DMS79 (cell line): Measurements from ENCODE around the gene SLC16A13.
"Not testable (repeated sequence)": the region's sequence is repeated elsewhere in the genome, so short reads cannot be mapped to it uniquely, and the experiment has no call there.

Experiments used
- DNase-seq: peaks from one replicate; lab custom pipeline; 2025; lab: John Stamatoyannopoulos, UW

Gene SLC16A13

GRCh38 chr17:7029659-7030058, 6.2 kb upstream of the SLC16A13 start:
- no peak for DNase-seq

DNA sequence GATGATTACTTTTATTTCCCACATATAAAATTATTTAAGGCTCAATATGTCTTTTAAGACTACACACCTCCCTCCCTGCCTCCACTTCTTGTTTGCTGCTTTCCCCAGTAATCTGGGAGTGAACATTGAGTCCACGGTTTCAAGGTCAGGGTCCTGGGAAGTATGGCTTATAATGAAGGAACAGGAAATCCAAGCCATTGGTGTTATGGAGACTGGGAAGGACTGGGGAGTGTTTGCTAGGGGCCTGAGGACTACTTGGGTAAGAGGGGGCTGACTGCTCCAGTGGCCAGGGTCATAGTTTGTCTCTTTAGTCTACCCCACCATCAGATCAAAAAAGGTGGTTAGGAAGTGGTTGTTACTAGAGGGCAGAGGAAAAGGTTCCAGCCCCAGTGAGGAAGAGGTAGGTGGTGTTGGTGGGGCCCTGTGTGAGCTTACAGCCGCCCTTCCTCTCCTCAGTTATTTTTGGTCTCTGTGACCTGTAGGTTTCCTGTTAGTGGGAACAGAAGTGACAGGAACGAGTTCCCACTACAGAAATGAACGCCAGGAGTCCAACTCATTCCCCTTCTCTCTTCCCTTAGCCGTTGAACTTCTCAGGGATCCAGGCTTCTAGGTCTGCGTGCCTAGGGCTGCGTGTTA, 742 bp upstream of the SLC16A13 start:
- no peak for DNase-seq

DNA sequence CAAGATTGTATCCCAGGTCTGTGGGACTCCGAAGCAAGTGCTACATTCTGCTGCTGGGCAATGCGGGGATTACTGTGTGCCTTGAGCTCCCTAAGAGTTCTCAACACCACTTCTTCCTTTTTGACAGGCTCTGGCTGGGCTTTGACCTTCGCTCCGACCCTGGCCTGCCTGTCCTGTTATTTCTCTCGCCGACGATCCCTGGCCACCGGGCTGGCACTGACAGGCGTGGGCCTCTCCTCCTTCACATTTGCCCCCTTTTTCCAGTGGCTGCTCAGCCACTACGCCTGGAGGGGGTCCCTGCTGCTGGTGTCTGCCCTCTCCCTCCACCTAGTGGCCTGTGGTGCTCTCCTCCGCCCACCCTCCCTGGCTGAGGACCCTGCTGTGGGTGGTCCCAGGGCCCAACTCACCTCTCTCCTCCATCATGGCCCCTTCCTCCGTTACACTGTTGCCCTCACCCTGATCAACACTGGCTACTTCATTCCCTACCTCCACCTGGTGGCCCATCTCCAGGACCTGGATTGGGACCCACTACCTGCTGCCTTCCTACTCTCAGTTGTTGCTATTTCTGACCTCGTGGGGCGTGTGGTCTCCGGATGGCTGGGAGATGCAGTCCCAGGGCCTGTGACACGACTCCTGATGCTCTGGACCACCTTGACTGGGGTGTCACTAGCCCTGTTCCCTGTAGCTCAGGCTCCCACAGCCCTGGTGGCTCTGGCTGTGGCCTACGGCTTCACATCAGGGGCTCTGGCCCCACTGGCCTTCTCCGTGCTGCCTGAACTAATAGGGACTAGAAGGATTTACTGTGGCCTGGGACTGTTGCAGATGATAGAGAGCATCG, 2.4 kb downstream of the SLC16A13 start:
- no peak for DNase-seq

DNA sequence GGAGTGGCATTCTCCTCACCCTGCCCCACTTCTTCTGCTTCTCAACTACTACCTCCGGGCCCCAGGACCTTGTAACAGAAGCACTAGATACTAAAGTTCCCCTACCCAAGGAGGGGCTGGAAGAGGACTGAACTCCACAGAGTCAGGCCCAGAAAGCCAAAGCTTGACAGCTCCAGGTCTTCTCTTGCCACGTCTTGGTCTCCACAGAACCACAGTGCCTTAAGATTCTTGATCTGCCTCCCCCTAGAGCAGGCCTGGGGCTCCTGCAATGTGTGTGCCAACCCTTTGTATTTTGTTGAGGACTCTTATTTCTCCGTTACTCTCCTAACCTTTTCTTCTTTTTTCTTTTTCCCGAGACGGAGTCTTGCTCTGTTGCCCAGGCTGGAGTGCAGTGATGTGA, 4.0 kb downstream of the SLC16A13 start:
- no peak for DNase-seq

GRCh38 chr17:7041607-7042500, 6.0 kb downstream of the SLC16A13 start:
- no peak for DNase-seq

DNA sequence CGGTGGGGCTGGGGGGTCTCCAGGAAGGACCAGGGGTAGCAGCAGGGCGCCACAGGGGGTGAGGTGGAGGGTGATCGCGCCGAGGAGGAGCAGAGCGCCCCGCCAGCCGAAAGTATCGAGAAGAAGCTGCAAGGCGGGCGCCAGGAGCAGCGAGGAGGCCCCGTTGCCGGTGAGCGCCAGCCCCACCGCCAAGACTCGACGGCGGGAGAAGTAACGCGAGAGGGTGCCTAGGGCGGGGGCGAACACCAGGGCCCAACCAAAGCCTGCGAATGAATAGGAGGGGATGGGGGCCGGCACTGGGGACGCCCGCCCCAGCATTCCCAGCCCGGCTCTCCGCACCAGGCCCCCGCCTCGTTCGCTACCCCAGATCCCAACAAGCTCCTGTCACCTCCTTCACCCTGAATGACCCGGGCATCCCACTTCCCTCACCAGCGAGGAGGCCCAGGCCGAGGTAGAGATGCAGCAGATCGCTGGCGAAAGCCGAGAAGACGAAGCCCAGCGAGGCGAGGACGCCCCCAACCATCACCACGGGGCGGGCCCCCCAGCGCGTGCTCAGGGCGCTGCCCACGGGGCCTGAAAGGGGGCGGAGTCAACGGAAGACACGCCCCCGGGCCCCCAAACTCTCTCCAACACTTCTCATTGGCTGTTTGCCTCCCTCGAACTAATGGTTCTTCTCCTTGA, 6.8 kb downstream of the SLC16A13 start:
- DNase-seq = no peak

DNA sequence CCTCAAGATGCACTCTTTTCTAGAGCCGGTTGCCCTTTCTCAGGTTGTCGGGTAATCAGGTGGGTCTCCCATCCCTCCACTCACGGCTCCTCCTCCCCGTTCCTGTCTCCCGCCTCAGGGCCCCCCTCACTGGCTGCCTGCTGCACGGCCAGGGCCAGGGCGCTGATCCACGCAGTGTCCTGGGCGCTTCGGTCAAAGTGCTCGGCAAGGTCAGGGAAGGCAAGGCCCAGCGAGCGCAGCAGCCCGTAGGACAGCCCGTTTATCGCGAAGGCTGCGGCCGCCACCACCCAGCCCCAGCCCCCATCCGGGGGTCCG, 7.3 kb downstream of the SLC16A13 start:
- no peak for DNase-seq

DNA sequence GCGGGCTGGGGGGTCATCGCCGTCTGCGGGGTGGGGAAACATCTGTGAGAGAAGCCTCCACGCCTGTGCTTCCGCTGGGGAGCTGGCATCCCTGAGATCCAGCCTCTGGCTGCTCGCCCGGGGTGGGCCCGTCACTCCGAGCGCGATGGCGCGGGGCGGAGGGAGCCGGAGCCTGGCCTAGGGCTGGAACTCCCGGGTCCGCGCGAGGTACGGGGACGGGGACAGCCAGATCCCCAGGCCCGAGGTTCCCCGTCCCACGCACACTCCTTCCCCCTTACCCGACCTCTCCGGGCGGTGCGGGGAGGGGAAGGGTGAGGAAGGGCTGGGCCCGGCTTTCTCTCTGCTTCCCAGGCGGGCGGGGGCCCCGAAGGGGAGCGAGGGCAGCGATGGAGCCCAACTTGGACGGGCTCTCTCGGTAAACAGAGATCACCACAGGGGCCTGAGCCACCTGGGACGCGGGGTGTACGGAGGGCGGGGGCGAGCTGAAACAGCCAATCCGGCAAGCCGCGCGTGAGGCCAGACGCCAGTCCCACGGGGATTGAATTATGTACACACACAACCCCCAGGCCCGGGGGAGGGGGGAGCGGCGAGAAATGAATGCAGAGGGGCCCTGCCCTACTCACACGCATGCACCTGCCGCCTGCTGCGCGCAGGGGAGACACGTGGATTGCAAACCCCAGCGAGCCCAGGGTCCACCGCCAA, 7.8 kb downstream of the SLC16A13 start, which contains the start of gene SLC16A11:
Gene SLC16A11 (minus strand): TSS at position 596 of the 702 bp plus-strand sequence. CDS start 579 bp downstream, at position 17.
- DNase-seq = peak; percentile 48

- DNase-seq = peak; percentile 67
Measured at GRCh38 chr17:7045492-7046126, 9.8 kb downstream of the SLC16A13 start.

- DNase-seq = peak; percentile 86
Measured at GRCh38 chr17:7046127-7046724, 10.4 kb downstream of the SLC16A13 start.

DNA sequence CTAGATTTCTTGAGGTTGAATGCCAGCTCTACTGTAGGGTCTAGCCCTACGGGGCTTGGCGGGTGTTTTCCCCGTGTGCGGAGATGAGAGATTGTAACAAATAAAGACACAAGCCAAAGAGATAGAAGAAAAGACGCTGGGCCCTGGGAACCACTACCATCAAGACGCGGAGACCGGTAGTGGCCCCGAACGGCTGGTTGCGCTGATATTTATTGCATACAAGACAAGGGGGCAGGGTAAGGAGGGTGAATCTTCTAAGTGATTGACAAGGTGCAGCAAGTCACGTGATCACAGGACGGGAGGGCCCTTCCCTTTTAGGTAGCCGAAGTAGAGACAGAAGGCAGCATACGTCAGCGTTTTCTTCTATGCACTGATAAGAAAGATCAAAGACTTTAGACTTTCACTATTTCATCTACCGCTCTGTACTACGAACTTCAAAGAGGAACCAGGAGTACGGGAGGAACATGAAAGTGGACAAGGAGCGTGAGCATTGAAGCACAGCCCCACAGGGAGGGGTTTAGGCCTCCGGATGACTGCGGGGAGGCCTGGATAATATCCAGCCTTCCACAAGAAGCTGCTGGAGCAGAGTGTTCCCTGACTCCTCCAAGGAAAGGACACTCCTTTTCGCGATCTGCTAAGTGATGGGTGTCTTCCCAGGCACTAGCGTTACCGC, 11.0 kb downstream of the SLC16A13 start:
- peak; percentile 44 for DNase-seq

DNA sequence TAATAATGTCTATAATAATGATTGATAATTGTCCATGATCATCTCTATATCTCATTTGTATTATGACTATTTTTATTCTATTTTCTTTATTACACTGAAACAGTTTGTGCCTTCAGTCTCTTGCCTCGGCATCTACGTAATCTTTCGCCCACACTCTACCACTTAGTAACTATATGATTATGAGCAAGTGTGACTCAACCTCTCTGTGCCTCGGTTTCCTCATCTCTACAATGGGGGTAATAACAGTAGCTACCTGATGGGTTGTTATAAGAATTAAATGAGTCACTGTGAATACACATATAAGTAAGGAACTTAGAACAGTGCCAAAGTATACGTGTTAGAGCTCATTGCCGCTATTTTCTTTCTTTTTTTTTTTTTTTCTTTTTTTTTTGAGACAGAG, 11.8 kb downstream of the SLC16A13 start:
- DNase-seq = no peak

DNA sequence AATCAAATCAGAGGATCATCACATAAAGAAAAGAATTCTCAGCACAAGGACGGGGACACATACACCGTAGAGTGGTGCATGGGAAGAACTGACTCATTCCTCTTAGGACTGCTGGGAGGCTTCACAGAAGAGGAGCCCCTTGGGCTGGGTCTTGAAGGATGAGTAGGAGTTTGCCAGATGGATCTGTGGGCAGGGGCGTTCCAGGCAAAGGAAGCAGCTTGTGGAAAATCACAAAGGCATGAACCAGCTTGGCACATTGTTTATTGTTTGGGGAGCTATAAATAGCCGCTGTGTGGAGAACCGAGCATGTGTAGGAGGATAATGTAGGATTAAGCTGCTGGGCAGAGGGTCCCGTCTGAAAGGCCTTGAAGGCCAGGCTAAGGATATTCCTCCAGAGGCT, 13.2 kb downstream of the SLC16A13 start:
- DNase-seq = no peak

DNA sequence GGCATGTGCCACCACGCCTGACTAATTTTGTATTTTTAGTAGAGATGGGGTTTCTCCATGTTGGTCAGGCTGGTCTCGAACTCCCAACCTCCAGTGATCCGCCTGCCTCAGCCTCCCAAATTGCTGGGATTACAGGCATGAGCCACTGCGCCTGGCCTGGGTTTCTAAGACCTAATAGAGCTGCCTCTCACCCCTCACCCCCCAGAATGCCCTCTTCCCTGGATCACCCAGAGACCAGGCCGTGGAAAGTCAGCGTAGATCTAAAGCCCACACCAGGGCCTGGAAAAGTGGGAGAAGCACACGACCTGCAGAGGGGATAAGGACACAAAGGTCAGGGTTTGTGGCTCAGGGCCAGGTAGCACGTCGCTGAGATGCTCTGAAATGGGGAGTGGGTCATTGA, 14.8 kb downstream of the SLC16A13 start:
- DNase-seq = not testable (repeated sequence)

- DNase-seq = no peak
Measured at GRCh38 chr17:7056386-7056785, 20.6 kb downstream of the SLC16A13 start.

GRCh38 chr17:7058831-7059447, 23.1 kb downstream of the SLC16A13 start:
- no peak for DNase-seq

DNA sequence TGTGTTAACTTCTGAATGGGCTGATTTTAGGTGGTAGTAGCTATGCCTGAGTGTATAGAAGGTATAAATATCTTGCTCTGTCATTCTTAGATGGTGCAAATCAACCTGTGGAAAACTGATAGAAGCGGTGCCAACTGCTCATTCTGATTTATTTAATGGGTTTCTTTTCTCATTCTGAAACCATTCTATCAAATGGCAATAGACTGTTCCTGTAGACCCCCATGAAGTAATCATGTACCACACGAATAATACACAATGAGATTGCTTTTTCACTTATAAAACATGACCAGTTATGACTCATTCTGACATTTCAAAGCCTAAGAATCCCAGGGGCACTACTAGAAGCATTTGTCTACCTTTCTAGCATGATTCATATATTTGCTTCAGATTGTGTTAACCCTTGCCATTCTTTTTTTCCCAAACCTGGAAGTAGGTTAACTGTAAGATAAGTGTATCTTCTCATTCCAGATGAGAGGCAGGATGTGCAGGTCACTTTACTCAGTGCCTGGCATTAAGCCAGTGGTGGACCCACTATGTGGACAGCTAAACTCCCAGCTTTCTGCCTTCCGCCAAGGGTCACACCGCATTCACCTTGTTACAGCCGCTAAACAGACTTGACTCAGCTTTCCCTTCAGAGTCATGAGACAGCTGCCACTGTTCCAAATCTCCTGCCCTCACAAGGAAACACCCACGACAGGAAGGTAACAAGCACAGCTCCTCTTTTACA, 24.5 kb downstream of the SLC16A13 start:
- no peak for DNase-seq

- no peak for DNase-seq
Measured at GRCh38 chr17:7063518-7064094, 27.8 kb downstream of the SLC16A13 start.
